Caco-2 (cell line): Measurements from ENCODE around the gene SUSD1. TPM values are rescaled to one million over a fixed set of nuclear protein-coding genes. Genes with fewer than 3 reads are reported as not detected.

Experiments used
- BruUV-seq: library from RNA; stranded (reverse); fragments of 400-500 nt; replicated peaks from 2 replicates; lab custom pipeline; 2021; lab: Mats Ljungman, UMichigan
- CTCF ChIA-PET: fragments of 300-600 bp; sonication (Branson Sonifier 250); formaldehyde crosslinking; loops from one replicate; lab custom pipeline; 2022; ENCODE audit warnings: antibody characterized with exemption; lab: Charles Lee
- POLR2A ChIA-PET: fragments of 300-600 bp; sonication (Branson Sonifier 250); formaldehyde crosslinking; loops from one replicate; lab custom pipeline; 2022; ENCODE audit warnings: antibody characterized with exemption; lab: Charles Lee
- DNase-seq, 2 experiments: peaks; one replicate each; pipeline versions ENCODE4 v3.0.0 to v3.0.0-alpha.2; 2020 to 2022
- H3K27me3 ChIP-seq: replicated peaks from 2 replicates; pipeline ENCODE4 v1.6.0; 2011; ENCODE audit warnings: low read length; ENCODE audit not compliant: control insufficient read depth, insufficient read depth
- H3K36me3 ChIP-seq: 2 replicates; pipeline ENCODE4 v1.5.1; 2011; ENCODE audit warnings: low read length; ENCODE audit not compliant: control insufficient read depth, insufficient read depth
- H3K4me1 ChIP-seq: fragments of 250-450 bp; sonication (Bioruptor Pico); 2 replicates; pipeline ENCODE4 v1.5.1; 2020; ENCODE audit warnings: mild to moderate bottlenecking
- H3K4me3 ChIP-seq: 2 replicates; pipeline ENCODE4 v1.5.1; 2011; ENCODE audit warnings: low read depth, mild to moderate bottlenecking, control low read depth, low read length
- H3K9me3 ChIP-seq: fragments of 250-450 bp; sonication (Bioruptor Pico); 2 replicates; pipeline ENCODE4 v1.5.1; 2020; ENCODE audit warnings: mild to moderate bottlenecking, moderate library complexity
- H3K27ac Mint-ChIP-seq: one replicate; pipeline ENCODE4 v1.8.0; 2022; ENCODE audit warnings: mixed read lengths; ENCODE audit not compliant: unreplicated experiment
- H3K27me3 Mint-ChIP-seq: one replicate; pipeline ENCODE4 v1.8.0; 2022; ENCODE audit warnings: mixed read lengths; ENCODE audit not compliant: insufficient read depth, unreplicated experiment
- H3K36me3 Mint-ChIP-seq: one replicate; pipeline ENCODE4 v1.8.0; 2022; ENCODE audit warnings: mild to moderate bottlenecking, mixed read lengths; ENCODE audit not compliant: insufficient read depth, unreplicated experiment
- H3K4me1 Mint-ChIP-seq: one replicate; pipeline ENCODE4 v1.8.0; 2022; ENCODE audit warnings: low read depth, mixed read lengths; ENCODE audit not compliant: unreplicated experiment
- H3K4me3 Mint-ChIP-seq: one replicate; pipeline ENCODE4 v1.8.0; 2022; ENCODE audit warnings: mild to moderate bottlenecking, moderate library complexity, mixed read lengths; ENCODE audit not compliant: unreplicated experiment
- H3K9me3 Mint-ChIP-seq: one replicate; pipeline ENCODE4 v1.8.0; 2022; ENCODE audit warnings: mixed read lengths; ENCODE audit not compliant: unreplicated experiment
- CTCF ChIP-seq, 2 experiments: fragments of 200-600 bp in 1 of 2; IDR thresholded peaks; 1 replicate in 1 of 2; 2 replicates in 1 of 2; pipeline versions ENCODE4 v1.5.1 to v1.8.0; 2011 to 2022; ENCODE audit warnings: antibody characterized with exemption in 1 of 2, control low read depth in 1 of 2, inconsistent platforms in 1 of 2, low read depth in 1 of 2, low read length in 1 of 2, mild to moderate bottlenecking in 1 of 2, moderate library complexity in 1 of 2; ENCODE audit not compliant: insufficient read depth in 1 of 2, severe bottlenecking in 1 of 2, unreplicated experiment in 1 of 2
- intact Hi-C: fragments of 100-400 bp; cut with micrococcal nuclease; formaldehyde crosslinking; loops from one replicate; pipeline ENCODE4 v1.10.0; 2022; ENCODE audit not compliant: unreplicated experiment
- total RNA-seq: library from RNA; stranded (reverse); gene quantifications from 2 replicates; pipeline ENCODE4 v1.2.3, GENCODE V29; 2022

Gene SUSD1
- total RNA-seq, 1 experiment from 2014 or later, result 53.4 TPM

GRCh38 chr9:112002847-112003457, 172.1 kb downstream of the SUSD1 start:
- no peak overlapping the region for H3K4me3 ChIP-seq
- no peaks in the 10 kb centered on the region for H3K27me3 ChIP-seq
- Mint-ChIP-seq H3K4me1 (peaks cover 5% of the 10 kb centered on the region), H3K27ac (no peak overlapping the region), H3K4me3 (no peak overlapping the region), H3K36me3 (no peaks in the 10 kb centered on the region), H3K27me3 (no peaks in the 10 kb centered on the region), H3K9me3 (no peaks in the 10 kb centered on the region)
- ChIA-PET CTCF (no interaction called here), POLR2A (no interaction called here)
- BruUV-seq, result no TSS peak
- intact Hi-C loops, result no loop called here
- TF ChIP-seq CTCF (IDR thresholded peaks at IDR 0.05; ENCODE audit: insufficient read depth in 1 of 2, low read depth in 1 of 2, low read length in 1 of 2, severe bottlenecking in 1 of 2, unreplicated experiment in 1 of 2), result no peak
- DNase-seq, result no peak
- no peaks in the 10 kb centered on the region for H3K36me3 ChIP-seq
- no peaks in the 10 kb centered on the region for H3K4me1 ChIP-seq
- H3K9me3 ChIP-seq, result no peaks in the 10 kb centered on the region

- Histone ChIP-seq H3K36me3 (no peaks in the 10 kb centered on the region), H3K27me3 (no peaks in the 10 kb centered on the region), H3K9me3 (no peaks in the 10 kb centered on the region), H3K4me1 (no peaks in the 10 kb centered on the region), H3K4me3 (no peak overlapping the region)
- Mint-ChIP-seq H3K9me3 (no peaks in the 10 kb centered on the region), H3K4me3 (no peak overlapping the region), H3K4me1 (no peaks in the 10 kb centered on the region), H3K36me3 (no peaks in the 10 kb centered on the region), H3K27me3 (no peaks in the 10 kb centered on the region), H3K27ac (no peak overlapping the region)
- no peak for DNase-seq
- ChIA-PET POLR2A (no interaction called here), CTCF (no interaction called here)
- intact Hi-C loops, result no loop called here
- BruUV-seq, result no TSS peak
- no peak for TF ChIP-seq CTCF (IDR thresholded peaks at IDR 0.05; ENCODE audit: insufficient read depth in 1 of 2, low read depth in 1 of 2, low read length in 1 of 2, severe bottlenecking in 1 of 2, unreplicated experiment in 1 of 2)
These were observed 172.8 kb downstream of the SUSD1 start for GRCh38 chr9:112002131-112002846.

- TF ChIP-seq CTCF (IDR thresholded peaks at IDR 0.05; ENCODE audit: insufficient read depth in 1 of 2, low read depth in 1 of 2, low read length in 1 of 2, severe bottlenecking in 1 of 2, unreplicated experiment in 1 of 2), result no peak
- Mint-ChIP-seq H3K36me3 (no peaks in the 10 kb centered on the region), H3K9me3 (no peaks in the 10 kb centered on the region), H3K4me1 (no peaks in the 10 kb centered on the region), H3K27me3 (no peaks in the 10 kb centered on the region), H3K4me3 (no peak overlapping the region), H3K27ac (no peak overlapping the region)
- H3K4me3 ChIP-seq, result no peak overlapping the region
- H3K27me3 ChIP-seq, result no peaks in the 10 kb centered on the region
- no peaks in the 10 kb centered on the region for H3K36me3 ChIP-seq
- ChIA-PET POLR2A (no interaction called here), CTCF (no interaction called here)
- H3K9me3 ChIP-seq, result no peaks in the 10 kb centered on the region
- no peak for DNase-seq
- no TSS peak for BruUV-seq
- intact Hi-C loops, result no loop called here
- no peaks in the 10 kb centered on the region for H3K4me1 ChIP-seq
These were observed 174.4 kb downstream of the SUSD1 start for GRCh38 chr9:112000743-112001142.
